Right lobe of liver (tissue), 4 donors: ENCODE data around the gene FAM171A1.

Experiments used
- CTCF ChIP-seq, 4 donors: fragments of 200-600 bp in 3 of 4; fragments of 450-650 bp in 1 of 4; IDR thresholded peaks; one replicate each; pipeline versions ENCODE4 v1.5.1 to v1.8.0; 2016 to 2022; ENCODE audit warnings: antibody characterized with exemption in 4 of 4, mild to moderate bottlenecking in 2 of 4
- POLR2A ChIP-seq: fragments of 450-650 bp; IDR thresholded peaks from one replicate; pipeline ENCODE4 v1.6.1; 2017; ENCODE audit warnings: antibody characterized with exemption, mild to moderate bottlenecking
- donor health status: DM: no; HTN: no; CAD: no.
- donor health status: DM: no; HTN: no; CAD: no.
- donor health status: DM: no; HTN: yes; CAD: no.

DNA sequence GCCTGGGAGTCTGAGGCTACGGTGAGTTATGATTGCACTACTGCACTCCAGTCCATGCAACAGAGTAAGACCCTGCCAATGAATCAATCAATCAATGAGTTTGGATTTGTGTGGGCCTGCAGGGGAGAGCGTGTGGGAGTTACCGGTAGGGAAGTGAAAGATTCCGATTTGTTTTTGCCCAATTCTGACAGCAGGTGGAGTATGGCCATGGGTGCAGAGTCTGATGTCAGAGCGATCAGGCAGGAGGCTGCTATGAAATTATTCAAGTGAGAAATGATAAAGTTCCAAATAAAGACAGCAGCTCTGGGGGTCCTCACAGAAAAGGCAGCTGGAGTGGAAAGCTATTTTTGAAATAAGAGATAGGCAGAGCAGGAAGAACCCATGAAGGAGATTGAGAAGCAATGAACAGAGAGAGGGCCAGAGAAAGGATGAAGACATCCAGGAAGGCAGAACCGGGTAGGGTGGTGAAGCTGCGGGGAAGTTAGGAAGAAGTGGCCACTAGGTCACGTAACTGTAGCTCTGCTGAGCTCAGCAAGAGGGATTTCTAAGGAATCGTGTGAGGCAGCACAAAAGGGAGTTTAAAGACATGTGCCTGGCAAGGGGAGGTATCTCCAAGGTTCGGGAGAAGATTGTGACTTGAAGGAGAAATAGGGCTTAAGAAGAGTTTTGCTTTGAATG, 108.9 kb downstream of the FAM171A1 start:
- no peak for TF ChIP-seq POLR2A
- TF ChIP-seq CTCF (IDR thresholded peaks at IDR 0.05), result peak; percentile 45 to 61 (median 57)
